ENCODE data around the gene HLA-DOB. TPM values are rescaled to one million over a fixed set of nuclear protein-coding genes. Genes with fewer than 3 reads are reported as not detected.

The HLA-DOB gene
- total RNA-seq (2022; extraction: Qiagen RNA extraction; ENCODE audit: low read depth) = 0.10 to 0.29 TPM (median 0.22 TPM) in 3 of 5 replicates, not detected in the others

GRCh38 chr6:32816746-32817204 is at the start of gene HLA-DOB:
HLA-DOB (minus strand) TSS chr6:32817002; CDS start chr6:32816951, 51 bp downstream.

GRCh38 chr6:32853541-32854375 is 37.0 kb upstream of the HLA-DOB start, which contains the start of the genes PSMB9 and TAP1:
PSMB9 (plus strand) TSS chr6:32854192; CDS start chr6:32854230, 38 bp downstream.
TAP1 (minus strand) TSS chr6:32853704; CDS start chr6:32853636, 68 bp downstream.

GRCh38 chr6:32843979-32844838 is 27.4 kb upstream of the HLA-DOB start, which contains the start of gene PSMB8:
PSMB8 (minus strand) TSS chr6:32844047; CDS start chr6:32843996, 51 bp downstream.

GRCh38 chr6:32838114-32838958 is 21.5 kb upstream of the HLA-DOB start, which contains the start of gene TAP2:
TAP2 (minus strand) TSS chr6:32838739; CDS start chr6:32838233, 506 bp downstream.

GRCh38 chr6:32763421-32763820 is 53.4 kb downstream of the HLA-DOB start, which contains the start of gene HLA-DQB2:
HLA-DQB2 (minus strand) TSS chr6:32763532; CDS start chr6:32763470, 62 bp downstream.

Other genes starting within 250 kb of the HLA-DOB start
- gene HLA-DRB1, start 227.2 kb downstream of the HLA-DOB start, total RNA-seq (2022; extraction: Qiagen RNA extraction; ENCODE audit: low read depth) = not detected in 5 replicates
- not detected in 5 replicates for gene HLA-DQA1, start 179.6 kb downstream of the HLA-DOB start, total RNA-seq (2022; extraction: Qiagen RNA extraction; ENCODE audit: low read depth)
- gene HLA-DQB1, start 150.3 kb downstream of the HLA-DOB start, total RNA-seq (2022; extraction: Qiagen RNA extraction; ENCODE audit: low read depth) = not detected in 5 replicates
- gene HLA-DQA2, start 75.6 kb downstream of the HLA-DOB start, total RNA-seq (2022; extraction: Qiagen RNA extraction; ENCODE audit: low read depth) = not detected in 5 replicates
- not detected in 5 replicates for gene HLA-DQB2, start 53.5 kb downstream of the HLA-DOB start, total RNA-seq (2022; extraction: Qiagen RNA extraction; ENCODE audit: low read depth)
- 15.5 to 24.9 TPM (median 20.7 TPM) in 5 replicates for gene TAP2, start 21.7 kb upstream of the HLA-DOB start, total RNA-seq (2022; extraction: Qiagen RNA extraction; ENCODE audit: low read depth)
- 18.8 to 23.8 TPM (median 19.6 TPM) in 5 replicates for gene PSMB8, start 27.0 kb upstream of the HLA-DOB start, total RNA-seq (2022; extraction: Qiagen RNA extraction; ENCODE audit: low read depth)
- gene TAP1, start 36.7 kb upstream of the HLA-DOB start, total RNA-seq (2022; extraction: Qiagen RNA extraction; ENCODE audit: low read depth) = 32.7 to 36.3 TPM (median 35.2 TPM) in 5 replicates
- gene PSMB9, start 37.2 kb upstream of the HLA-DOB start, total RNA-seq (2022; extraction: Qiagen RNA extraction; ENCODE audit: low read depth) = 15.7 to 22.6 TPM (median 17.9 TPM) in 5 replicates
- 0.96 to 2.3 TPM (median 1.8 TPM) in 5 replicates for gene HLA-DMB, start 124.0 kb upstream of the HLA-DOB start, total RNA-seq (2022; extraction: Qiagen RNA extraction; ENCODE audit: low read depth)
- gene HLA-DMA, start 136.1 kb upstream of the HLA-DOB start, total RNA-seq (2022; extraction: Qiagen RNA extraction; ENCODE audit: low read depth) = 2.4 to 3.8 TPM (median 3.0 TPM) in 5 replicates
- gene BRD2, start 151.6 kb upstream of the HLA-DOB start, total RNA-seq (2022; extraction: Qiagen RNA extraction; ENCODE audit: low read depth) = 135 to 175 TPM (median 143 TPM) in 5 replicates
- not detected in 5 replicates for gene HLA-DOA, start 192.6 kb upstream of the HLA-DOB start, total RNA-seq (2022; extraction: Qiagen RNA extraction; ENCODE audit: low read depth)